ENCODE data around the gene PSORS1C1.
A peak's percentile ranks its signal among the peaks of the same experiment; 100 is the strongest.

PSORS1C1 gene

DNA sequence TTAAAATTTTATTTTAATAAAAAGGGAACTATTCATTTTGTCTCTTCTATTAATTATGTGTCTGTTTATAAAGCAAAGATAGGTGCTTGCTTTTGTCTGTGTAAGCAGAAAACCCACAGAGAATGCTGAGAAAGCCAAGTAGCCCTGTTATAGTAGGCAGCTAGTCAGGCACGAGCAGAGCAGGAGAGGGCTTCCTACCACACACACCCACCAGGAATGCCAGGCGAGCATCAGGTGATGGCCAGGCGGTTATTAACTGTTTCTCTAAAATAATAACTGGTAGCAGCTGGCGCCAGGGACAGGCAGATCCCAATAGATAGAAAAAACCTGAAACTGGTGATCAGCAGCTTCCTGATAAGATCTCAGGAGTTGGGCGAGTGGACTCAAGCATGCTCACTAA, 17.9 kb upstream of the PSORS1C1 start:
- no peak for DNase-seq

DNA sequence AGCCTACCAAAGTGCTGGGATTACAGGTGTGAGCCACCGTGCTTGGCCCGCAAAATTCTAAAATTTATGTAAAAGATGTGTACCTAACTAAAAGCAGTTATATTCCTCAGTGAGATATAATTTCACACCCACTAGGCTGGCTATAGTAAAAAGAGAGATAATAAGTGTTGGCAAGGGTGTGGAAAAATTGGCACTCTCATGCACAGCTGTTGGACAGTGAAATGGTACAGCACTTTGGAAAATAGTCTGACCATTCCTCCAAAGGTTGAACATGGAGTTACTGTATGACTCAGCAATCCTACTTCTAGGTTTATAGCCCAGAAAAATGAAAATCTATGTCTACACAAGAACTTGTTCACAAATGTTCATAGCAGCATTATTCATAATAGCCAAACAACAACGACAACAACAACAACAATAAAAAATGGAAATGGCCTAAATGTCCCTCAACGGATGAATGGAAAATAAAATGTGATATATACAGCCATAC, 16.1 kb upstream of the PSORS1C1 start:
- DNase-seq: no peak

DNA sequence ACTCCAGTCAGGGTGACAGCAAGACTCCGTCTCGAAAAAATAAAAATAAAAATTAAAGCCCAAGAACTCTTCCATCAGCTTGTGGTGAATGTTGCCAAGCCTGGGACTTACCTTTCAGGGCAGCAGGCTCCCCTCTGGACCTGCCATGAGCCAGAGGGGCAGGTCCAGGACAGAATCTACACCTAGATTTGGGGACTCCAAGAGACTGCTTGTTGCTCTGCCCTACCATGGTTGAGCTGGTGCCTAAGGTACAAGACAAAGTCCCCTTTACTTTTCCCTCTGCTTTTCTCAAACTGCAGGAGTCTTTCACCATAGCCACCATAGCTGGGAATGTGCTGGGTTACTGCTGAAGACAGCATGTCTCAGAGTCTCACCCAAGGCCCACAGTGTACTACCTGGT, 11.5 kb upstream of the PSORS1C1 start:
- DNase-seq: no peak

DNA sequence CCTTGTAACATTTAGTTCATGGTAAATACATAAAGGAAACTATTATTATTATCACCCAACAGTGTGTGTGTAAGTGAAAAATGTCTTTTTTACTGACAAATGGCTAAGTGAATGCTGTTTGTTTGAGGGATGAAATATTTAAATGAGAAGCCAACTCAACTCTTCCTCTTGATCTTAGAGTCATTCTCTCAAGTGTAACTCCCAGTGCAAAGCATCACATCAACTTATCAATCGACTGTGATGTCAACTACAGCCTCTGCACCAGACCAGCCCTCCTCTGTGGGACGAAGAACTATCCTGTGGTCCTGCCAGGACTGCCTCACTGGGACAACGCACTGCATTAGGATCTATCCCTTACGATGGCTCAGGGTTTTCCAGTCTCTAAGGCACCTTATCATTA, 7.5 kb upstream of the PSORS1C1 start:
- DNase-seq: no peak

DNA sequence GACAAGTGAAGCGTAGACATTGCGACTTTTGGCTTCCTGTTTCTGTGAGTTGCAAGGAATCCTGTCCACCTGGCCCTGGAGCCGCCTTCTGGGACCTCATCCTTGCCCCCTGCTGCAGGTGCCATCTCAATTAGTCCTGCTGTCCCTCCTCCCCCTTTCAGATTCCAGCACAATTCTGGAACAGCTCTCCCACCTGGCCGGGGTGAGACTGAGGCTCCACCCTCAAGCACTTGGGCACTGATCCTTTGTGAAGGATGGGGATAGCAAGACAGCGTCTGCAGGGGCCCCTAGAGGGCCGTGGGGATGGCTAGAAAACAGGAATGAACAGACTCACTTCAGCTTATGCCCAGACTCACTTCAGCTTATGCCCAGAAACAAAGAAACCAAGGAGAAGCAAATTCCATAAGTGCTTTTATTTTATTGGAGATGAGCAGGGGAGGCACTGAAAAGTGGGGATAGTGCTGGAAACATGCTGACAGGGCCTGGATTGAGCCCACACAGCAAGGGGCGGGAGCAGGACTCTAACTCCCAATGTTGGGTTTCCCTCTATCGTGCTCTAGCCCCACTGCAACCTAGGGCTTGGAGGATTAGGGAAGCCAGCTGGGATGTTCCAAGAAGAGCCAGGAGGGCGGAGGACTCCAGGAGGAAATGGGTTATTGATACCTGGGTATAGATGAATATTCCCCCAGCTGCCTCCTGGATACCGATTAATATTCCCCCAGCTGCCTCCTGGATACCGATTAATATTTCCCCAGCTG, 3.6 kb upstream of the PSORS1C1 start:
- DNase-seq: no peak

DNA sequence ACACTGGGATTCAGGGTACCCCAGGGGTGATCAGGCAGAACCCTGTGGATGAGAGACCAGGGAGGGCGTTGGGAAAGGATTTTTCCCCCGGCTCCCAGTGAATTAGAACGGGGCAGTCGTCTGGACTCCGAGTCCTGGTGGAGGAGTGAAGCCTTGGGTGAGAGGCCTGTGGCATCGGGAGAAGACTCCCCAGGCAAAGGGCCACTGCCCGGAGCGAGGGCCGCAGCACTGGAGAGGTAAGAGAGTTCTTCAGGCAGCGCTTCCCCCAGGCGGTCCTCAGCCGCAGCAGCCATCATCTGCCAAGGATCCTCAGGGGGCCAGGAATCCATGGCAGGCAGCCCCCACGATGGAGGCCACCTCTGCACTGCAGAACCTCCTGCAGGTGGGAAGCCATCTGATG, 2.9 kb upstream of the PSORS1C1 start:
- DNase-seq: no peak

- no peak for DNase-seq
Measured at GRCh38 chr6:31112478-31112877, 2.1 kb upstream of the PSORS1C1 start, which contains the start of gene C6orf15. TSS of gene C6orf15 (minus strand) at chr6:31112575. CDS start at chr6:31112555, 20 bp downstream.

DNA sequence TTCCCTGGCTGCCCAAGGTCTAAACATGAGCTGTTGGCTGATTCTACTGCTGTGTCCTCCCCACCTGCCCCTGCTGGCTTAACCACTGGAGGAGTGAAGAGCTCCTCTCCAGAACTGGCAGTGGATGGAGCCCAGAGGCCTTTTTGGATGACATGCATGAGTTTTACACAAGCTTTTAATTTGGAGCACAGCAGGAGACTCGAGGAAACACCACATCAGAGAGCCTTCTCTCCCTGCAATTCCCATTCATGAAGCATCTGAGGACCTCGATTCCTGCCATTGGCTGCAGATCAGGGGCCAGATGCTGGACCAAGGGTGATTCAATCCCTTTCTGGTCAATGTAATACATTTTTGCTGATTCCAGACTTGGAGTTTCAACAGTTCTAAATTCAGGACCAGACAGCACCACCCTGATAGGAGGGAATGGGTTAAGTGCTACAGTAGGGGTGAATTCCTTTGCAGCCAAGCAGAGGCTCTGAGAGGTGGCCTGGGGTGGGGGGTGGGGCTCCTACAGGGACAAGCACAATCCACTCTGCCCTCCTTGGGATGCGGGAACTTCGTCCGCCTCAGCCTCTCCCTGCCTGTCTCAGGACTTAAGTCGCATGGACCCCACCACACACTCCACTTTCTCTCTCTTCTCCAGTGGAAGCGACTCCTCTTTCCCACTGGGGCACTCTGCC, 599 bp upstream of the PSORS1C1 start:
- DNase-seq: no peak

DNA sequence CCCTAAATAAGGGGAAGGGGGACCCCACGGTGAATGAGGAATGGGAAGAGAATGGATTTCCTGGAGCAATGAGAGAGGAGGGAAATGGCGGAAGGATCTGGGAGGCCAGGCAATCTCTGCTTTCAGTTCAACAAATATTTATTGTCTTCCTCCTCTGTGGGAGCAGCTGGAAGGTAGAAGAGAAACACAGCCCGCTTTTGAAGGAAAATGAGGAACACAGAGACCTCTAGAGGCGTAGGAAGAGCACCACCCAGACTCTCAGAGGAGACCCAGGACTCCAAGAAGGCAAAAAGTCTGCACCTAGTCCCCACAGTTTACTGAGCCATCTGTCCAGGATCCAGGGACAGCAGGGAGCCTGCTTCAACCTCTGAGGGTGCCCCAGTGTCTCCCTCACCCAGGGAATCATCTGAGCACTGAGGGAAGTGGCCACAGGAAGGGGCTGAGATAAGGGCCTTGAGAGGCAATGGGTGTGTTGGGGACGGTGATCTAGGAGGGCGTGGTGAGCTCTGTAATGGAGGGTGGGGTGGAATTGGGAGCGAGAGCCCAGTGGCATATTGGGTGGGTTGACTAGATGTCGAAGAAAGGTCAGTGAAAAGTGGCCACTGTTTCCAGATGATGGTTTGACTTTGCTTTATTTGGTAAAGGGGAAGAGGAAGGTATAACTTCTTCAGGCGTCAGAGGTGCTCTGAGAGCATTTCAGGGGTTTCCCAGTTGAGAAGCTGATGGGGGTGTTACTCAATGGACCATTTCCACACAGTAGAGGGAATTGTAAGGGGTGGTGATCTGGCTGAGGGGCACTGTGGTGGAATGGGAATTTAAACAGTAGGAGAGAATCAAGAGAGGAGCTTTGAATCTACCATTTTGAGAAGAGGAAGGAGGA, 610 bp downstream of the PSORS1C1 start:
- no peak for DNase-seq

DNA sequence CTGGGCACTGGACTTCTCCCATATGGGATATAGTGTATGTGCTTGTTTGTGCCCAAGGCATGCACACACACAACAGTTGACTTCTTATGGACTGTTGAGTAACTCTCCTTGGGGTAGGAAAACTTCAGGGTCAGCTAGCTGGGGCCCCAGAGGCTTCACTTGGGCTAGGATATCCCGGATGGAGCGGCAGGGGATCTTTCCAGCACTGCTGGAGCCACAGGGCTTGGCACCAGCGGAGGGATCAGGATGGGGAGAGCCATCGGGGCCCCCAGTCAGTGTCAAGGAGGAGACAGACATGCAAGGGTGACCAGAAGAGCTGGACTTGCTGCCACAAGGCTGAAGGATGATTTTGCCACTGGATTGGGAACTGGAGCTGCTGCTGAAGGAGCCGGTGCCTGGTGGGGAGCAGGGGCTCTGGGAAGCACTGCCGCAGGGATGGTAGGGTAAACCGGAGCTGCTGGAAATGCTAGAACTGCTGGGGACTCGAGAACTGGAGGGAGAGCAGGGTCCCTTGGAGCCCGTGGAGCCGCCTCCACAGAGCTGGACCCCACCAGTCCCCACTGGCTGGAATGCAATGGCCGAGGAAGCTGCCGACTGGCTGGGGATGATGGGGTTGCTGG, 1.5 kb downstream of the PSORS1C1 start:
- no peak for DNase-seq

GRCh38 chr6:31116661-31117385, 2.2 kb downstream of the PSORS1C1 start:
- no peak for DNase-seq

DNA sequence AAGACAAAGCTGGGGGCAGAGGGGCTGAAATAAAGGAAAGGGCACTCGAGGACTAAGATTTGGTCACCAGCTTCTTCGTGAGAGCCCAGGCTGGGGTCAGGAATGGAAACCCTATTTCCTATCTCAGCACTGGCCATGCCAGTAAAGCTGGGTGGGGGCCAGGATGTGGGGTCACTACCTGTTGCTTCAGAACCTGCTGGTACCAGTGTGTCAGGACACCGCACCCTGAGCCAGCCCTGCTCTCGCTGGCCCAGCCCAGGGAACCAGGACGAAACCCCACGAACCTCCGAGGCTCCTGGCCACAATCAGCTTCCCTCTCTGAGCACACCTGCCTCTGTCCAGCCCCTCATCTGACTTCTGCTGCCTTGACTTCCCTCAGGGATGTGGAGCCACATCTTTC, 3.6 kb downstream of the PSORS1C1 start:
- no peak for DNase-seq

DNA sequence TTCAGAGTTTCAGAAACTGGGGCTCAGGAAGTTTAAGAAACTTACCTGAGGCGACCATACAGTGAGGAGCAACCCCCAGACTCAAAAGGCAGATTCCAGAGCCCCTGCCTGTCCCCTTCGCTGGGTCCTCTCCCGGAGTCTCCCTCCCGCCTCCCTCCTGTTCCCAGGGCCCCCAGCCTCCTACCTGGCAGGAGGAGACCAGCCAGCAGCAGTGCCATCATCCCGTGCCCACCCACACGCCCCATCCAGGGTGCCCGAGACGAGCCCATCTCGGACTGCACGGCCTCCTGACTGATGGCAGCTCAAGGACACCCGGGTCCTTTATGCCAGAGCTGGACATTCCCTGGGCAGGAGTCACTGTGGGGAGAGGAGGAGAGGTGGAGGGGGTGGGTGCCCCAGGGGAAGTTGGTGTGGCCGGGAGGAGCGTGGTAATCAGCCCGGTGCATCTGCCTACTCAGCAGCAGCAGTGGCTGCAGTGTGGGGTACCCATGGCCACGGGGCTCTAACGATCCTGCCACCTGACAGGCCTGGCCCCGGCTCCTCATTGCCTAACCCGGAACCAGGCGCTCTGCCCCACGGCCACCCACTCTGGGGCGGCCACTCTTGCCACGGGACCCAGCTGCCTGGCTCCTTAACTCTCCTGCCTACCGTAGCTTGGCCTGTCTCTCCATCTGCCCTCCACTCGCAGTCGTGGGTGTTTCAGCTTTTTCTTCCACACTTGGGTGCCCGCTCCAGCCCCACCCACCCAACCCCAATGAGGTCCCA, 5.7 kb downstream of the PSORS1C1 start, which contains the start of gene CDSN:
Gene CDSN, minus strand, starts transcription at position 296 of the 765 bp plus-strand sequence. Its CDS starts 27 bp downstream, at position 269.
- DNase-seq: no peak

GRCh38 chr6:31121131-31121790, 6.7 kb downstream of the PSORS1C1 start:
- no peak for DNase-seq

GRCh38 chr6:31122791-31123706, 8.4 kb downstream of the PSORS1C1 start:
- no peak for DNase-seq

GRCh38 chr6:31125162-31125561, 10.6 kb downstream of the PSORS1C1 start:
- DNase-seq: no peak

GRCh38 chr6:31125586-31126363, 11.2 kb downstream of the PSORS1C1 start:
- peak in 1 of 2 experiments; percentile 11 for DNase-seq

DNA sequence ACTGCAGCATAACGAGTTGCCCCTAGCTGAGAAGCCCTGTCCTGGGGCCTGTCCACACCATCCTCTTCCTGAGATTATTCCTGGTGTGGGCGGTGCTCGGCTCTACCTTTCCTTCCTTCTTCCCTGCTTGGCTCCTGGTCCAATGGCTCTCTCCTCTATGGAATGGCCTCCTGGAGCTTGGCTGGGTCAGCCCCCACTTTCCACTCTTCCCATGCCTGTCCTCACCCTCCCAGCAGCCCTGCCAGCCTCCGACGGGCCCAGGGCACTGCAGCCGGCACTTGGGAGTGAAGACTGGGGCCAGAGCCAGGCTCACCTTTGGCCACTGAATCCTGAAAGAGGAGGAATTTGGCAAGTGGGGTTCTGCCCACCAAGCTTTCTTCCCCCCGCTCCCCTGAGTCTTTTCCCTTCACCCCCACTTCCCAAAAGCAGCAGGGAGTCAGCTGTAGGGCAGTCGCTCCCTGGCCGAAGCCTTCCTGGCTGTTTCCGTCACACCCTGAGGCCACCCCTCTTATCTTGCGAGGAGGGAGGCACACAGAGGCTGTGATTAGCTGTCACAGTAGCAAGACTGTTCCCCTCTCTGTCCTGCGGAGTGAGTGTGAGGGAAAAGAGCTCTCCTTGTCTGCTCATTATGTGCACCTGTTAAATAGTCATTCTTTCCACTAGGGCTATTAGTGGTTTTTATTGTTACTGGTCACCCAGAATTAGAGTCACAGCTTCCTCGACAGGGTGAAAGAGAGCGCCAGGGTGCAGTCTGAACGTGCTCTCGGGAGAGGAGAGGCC, 12.0 kb downstream of the PSORS1C1 start:
- DNase-seq: no peak

Data from NCI-H526 (cell line).